Brain microvascular endothelial cell (primary cell): ENCODE results near the gene CAPN12.

ENCODE experiments used
- DNase-seq: peaks from one replicate; pipeline ENCODE4 v3.0.0-alpha.2; 2020
- H3K27ac ChIP-seq: fragments of 250-450 bp; sonication (Bioruptor Pico); 2 replicates; pipeline ENCODE4 v1.5.1; 2020; ENCODE audit warnings: mild to moderate bottlenecking, moderate library complexity
- H3K27me3 ChIP-seq: fragments of 250-450 bp; sonication (Bioruptor Pico); replicated peaks from 2 replicates; pipeline ENCODE4 v1.5.1; 2020; ENCODE audit warnings: mild to moderate bottlenecking
- H3K36me3 ChIP-seq: fragments of 250-450 bp; sonication (Bioruptor Pico); replicated peaks from 2 replicates; pipeline ENCODE4 v1.5.1; 2020; ENCODE audit warnings: mild to moderate bottlenecking
- H3K4me3 ChIP-seq: 2 replicates; pipeline ENCODE4 v1.5.1; 2011; ENCODE audit warnings: low read depth, mild to moderate bottlenecking, control low read depth, low read length, moderate library complexity
- in situ Hi-C: cut with HindIII; loops from 2 replicates; pipeline ENCODE4 v1.10.0; 2017; ENCODE audit warnings: low sequenced_read_pairs, low pct_ligation_motif_present
- TF ChIP-seq, protein P1 (sequence below): IDR thresholded peaks from 2 replicates; pipeline ENCODE4 v1.5.1; 2011; ENCODE audit warnings: low read depth, mild to moderate bottlenecking, moderate library complexity, low read length, control low read depth, inconsistent platforms; ENCODE audit errors: missing control alignments

Gene CAPN12

DNA sequence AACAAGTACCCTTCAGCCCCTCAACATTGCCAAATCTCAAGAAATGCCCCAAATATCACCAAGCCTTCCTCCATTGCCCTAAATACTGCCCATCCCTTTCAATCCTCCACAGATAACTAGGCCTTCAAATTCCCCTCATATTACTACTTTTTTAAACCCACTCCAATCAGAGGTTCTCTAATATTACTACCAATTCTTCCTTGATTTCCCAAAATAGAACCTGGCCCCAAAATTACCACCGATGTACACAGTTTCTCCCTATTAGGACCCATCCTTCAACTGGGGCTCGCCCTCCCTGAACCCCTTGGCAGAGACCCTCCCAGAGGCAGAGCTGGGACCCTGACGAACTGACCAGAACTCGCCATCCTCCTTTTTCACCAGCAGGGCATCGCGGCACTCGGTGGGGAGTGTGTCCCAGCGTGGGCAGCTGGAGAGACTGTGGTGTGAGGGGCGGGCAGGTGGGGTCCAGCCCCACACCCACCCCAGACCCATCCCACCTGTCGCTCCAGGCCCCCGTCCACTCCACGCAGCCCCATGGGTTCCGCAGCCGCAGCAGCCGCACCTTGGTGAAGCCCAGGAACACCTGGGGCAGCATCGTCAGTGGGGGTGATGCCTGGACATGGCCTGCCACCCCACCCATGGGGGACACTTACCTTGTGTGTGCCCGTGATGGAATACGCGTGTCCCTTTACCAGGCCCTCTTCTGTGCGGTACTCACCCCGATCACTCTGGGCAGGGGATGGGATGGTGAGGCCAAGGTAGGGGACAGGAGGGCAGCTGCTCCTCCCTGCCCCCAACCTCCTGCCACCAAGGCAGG lies 6.1 kb downstream of the CAPN12 start:
- no peak for DNase-seq
- H3K27ac ChIP-seq, result no peak overlapping the region
- peaks cover 2% of the 10 kb centered on the region for H3K36me3 ChIP-seq
- in situ Hi-C loops, result no loop called here
- TF ChIP-seq, protein P1, sequence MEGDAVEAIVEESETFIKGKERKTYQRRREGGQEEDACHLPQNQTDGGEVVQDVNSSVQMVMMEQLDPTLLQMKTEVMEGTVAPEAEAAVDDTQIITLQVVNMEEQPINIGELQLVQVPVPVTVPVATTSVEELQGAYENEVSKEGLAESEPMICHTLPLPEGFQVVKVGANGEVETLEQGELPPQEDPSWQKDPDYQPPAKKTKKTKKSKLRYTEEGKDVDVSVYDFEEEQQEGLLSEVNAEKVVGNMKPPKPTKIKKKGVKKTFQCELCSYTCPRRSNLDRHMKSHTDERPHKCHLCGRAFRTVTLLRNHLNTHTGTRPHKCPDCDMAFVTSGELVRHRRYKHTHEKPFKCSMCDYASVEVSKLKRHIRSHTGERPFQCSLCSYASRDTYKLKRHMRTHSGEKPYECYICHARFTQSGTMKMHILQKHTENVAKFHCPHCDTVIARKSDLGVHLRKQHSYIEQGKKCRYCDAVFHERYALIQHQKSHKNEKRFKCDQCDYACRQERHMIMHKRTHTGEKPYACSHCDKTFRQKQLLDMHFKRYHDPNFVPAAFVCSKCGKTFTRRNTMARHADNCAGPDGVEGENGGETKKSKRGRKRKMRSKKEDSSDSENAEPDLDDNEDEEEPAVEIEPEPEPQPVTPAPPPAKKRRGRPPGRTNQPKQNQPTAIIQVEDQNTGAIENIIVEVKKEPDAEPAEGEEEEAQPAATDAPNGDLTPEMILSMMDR, result no peak
- no peak overlapping the region for H3K4me3 ChIP-seq
- H3K27me3 ChIP-seq, result no peaks in the 10 kb centered on the region

DNA sequence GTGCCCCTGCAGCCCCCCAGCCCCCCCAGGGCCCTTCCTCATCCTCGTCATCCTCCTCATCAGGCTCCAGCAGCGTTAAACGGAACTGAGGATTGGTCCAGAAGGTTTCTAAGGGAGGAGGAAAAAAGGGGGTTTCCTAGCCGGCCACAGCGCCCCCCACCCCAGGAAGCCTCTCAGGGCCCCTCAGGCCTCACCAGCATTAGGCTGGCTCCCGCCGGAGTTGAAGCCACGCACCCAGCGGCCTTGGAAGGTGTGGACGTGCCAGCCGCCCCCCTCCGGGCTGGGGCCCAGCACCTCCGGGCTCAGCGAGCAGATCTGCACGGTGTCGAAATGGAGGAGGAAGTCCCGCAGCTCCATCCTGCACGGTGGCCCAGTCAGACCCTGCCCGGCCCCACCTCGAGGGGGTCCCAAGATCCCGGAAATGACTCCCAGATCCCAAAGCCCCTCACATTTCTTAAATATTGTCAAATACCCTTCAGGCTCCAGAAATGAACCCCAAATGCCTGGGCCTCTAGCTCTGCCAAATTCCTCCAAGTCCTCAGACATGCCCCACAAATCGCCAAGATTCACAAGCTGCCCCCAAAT lies 6.9 kb downstream of the CAPN12 start:
- no peaks in the 10 kb centered on the region for H3K27me3 ChIP-seq
- TF ChIP-seq, protein P1, result no peak
- H3K4me3 ChIP-seq, result no peak overlapping the region
- no peak for DNase-seq
- peaks cover 5% of the 10 kb centered on the region for H3K36me3 ChIP-seq
- H3K27ac ChIP-seq, result no peak overlapping the region
- in situ Hi-C loops, result no loop called here

DNA sequence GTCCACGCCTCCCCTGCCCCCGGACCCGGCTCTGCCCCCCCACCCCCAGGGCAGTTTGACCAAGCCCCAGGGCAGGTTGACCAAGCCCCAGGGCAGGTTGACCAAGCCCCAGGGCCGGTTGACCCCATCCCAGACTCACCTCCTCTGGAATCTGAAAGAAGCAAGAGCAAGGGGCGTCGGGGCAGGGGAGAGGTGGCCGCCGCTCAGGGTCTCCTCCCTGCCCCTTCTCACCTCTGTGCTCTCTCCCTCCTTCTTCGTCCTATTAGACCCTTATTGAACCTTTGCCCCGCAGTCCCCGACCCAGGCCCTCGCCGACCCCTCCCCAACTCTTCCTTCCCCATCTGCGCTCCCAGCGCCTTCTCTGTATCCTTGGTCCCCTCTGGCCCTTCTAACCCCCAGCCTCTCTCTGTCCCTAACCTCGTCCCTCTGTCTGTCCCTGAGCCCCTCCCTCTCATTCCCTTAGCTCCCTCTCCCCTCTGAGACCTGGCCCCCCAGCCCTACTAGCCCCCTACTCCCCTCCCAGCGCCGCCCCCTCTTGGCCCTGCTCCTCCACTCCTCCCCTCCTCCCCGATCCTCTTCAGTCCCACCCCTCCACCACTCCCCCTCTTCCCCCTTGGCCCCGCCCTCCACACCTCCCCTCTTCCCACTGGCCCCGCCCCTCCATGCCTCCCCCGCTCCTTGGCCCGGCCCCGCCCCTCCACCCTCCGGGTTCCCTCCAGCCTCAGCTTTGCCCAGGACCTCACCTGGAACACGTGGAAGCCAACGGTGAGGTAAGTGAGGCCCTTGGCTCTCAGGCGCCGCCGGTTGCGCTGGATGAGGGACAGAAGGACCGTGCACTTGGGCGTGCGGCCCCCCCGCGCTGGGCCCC lies 7.6 kb downstream of the CAPN12 start:
- in situ Hi-C loops, result no loop called here
- no peak for DNase-seq
- Histone ChIP-seq H3K27ac (no peak overlapping the region), H3K4me3 (no peak overlapping the region), H3K36me3 (peaks cover 12% of the 10 kb centered on the region), H3K27me3 (no peaks in the 10 kb centered on the region)
- TF ChIP-seq, protein P1, result no peak

DNA sequence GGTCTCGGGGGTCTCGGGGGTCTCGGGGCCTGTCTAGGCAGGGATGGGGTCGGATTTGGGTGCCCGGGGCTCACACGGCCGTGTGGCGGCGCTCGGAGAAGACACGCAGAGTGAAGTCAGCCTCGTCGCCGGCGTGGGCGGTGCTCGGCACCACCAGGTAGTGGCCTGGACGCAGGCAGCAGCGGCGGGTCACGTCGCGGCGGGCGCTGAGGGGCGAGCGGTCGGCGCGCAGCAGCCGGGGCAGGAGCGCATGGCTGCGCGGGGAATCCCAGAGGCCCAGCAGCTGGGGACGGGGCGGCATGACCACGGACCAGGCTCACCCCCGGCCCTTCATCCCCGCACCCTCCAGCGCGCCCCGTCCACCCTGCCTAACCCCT lies 8.2 kb downstream of the CAPN12 start:
- peak overlapping the region; percentile 31 for H3K4me3 ChIP-seq
- in situ Hi-C loops, result no loop called here
- H3K27me3 ChIP-seq, result no peaks in the 10 kb centered on the region
- TF ChIP-seq, protein P1, result no peak
- no peak for DNase-seq
- H3K36me3 ChIP-seq, result peaks cover 18% of the 10 kb centered on the region
- H3K27ac ChIP-seq, result no peak overlapping the region

DNA sequence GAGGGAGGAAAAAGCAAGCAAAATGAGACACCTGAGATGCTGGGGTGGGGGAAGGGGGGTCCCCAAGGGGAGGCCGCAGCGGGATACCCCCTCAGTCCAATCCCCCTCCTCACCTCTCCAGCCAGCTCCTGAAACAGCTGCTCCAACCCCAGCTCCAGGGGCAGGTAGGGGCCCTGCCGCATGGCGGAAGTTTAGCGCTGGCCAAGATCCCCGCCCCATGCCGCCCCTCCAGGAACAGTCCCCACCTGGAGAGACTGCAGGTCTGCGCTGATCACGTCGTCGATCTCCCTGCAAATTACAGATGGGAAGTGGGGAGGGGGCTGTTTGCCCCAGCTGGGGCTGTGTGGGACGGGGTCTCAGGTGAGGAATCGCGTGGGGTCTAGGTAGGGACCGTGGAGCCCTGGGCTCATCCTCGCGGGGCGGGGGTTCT lies 9.0 kb downstream of the CAPN12 start:
- DNase-seq, result no peak
- no peaks in the 10 kb centered on the region for H3K27me3 ChIP-seq
- no peak overlapping the region for H3K27ac ChIP-seq
- in situ Hi-C loops, result no loop called here
- no peak overlapping the region for H3K4me3 ChIP-seq
- TF ChIP-seq, protein P1, result no peak
- H3K36me3 ChIP-seq, result peaks cover 24% of the 10 kb centered on the region
